Measurements from ENCODE around the gene AFF3. TPM values are rescaled to one million over a fixed set of nuclear protein-coding genes. Genes with fewer than 3 reads are reported as not detected.

The AFF3 gene
- total and polyA plus RNA-seq, 2 of the 8 experiments (the other 6 are each of a cell fraction or from before 2014, with no cell fraction given) = 0.27 to 3.0 TPM

- no peak for TF ChIP-seq MAFK (IDR thresholded peaks at IDR 0.05; ENCODE audit: low read depth, low read length)
- TF ChIP-seq POLR2A (IDR thresholded peaks at IDR 0.05; ENCODE audit: control extremely low read depth in 1 of 2, low read depth in 2 of 2, low read length in 2 of 2) = no peak
- TF ChIP-seq SP2 (IDR thresholded peaks at IDR 0.05; ENCODE audit: low read length) = no peak
These were observed 305.4 kb downstream of the AFF3 start (continued) for GRCh38 chr2:99836690-99837605.
